ENCODE measurements around the gene SLC16A9. TPM values are rescaled to one million over a fixed set of nuclear protein-coding genes. Genes with fewer than 3 reads are reported as not detected.

The SLC16A9 gene
- total RNA-seq, 1 experiment from 2014 or later = 0.13 TPM

DNA sequence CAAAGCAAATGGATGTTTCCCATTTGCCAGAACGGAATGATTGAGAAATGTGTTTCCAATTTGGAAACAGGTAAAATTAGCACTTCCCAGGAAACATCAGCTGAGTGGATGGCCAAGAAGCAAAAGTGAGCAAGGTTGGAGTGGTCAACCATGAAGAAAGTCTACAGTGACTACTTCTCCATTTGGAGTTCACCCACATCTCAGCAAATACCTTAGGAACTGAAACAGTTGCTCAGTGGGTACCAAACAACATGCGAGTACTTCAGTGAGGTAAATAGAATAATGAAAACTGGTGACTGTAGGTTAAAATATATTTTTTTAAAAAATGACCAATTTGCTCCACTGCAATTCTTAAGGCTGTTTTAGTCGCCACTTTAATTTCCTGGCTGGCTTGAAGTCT lies 57.7 kb downstream of the SLC16A9 start:
- intact Hi-C loops (cut with micrococcal nuclease; ENCODE audit: unreplicated experiment) (no loop called here), in situ Hi-C loops (cut with HindIII; ENCODE audit: low pct_unique_long_range_greater_than_20kb, low sequenced_read_pairs) (no loop called here)
- H3K4me1 ChIP-seq (ENCODE audit: control insufficient read depth, insufficient read depth, low read length) = no peaks in the 10 kb centered on the region
- no peak for ATAC-seq
- ChIA-PET POLR2A (no interaction called here), CTCF (no interaction called here)
- no peaks in the 10 kb centered on the region for H3K36me3 ChIP-seq (ENCODE audit: control insufficient read depth, insufficient read depth, low read length)
- H3K4me3 ChIP-seq (ENCODE audit: low read depth in 2 of 2, low read length in 2 of 2) = no peak overlapping the region
- no peaks in the 10 kb centered on the region for H3K27me3 ChIP-seq (ENCODE audit: control insufficient read depth, insufficient read depth, low read length)
- H3K9me3 ChIP-seq (ENCODE audit: control insufficient read depth, insufficient read depth, low read depth, low read length) = no peaks in the 10 kb centered on the region
- no peak for DNase-seq (ENCODE audit: low read depth, low spot score)
- TF ChIP-seq TCF7L2 (IDR thresholded peaks at IDR 0.05; ENCODE audit: low read depth, low read length) = no peak
- TF ChIP-seq POLR2AphosphoS5 (IDR thresholded peaks at IDR 0.05; ENCODE audit: low read depth, low read length) = no peak
- TF ChIP-seq, protein P1, sequence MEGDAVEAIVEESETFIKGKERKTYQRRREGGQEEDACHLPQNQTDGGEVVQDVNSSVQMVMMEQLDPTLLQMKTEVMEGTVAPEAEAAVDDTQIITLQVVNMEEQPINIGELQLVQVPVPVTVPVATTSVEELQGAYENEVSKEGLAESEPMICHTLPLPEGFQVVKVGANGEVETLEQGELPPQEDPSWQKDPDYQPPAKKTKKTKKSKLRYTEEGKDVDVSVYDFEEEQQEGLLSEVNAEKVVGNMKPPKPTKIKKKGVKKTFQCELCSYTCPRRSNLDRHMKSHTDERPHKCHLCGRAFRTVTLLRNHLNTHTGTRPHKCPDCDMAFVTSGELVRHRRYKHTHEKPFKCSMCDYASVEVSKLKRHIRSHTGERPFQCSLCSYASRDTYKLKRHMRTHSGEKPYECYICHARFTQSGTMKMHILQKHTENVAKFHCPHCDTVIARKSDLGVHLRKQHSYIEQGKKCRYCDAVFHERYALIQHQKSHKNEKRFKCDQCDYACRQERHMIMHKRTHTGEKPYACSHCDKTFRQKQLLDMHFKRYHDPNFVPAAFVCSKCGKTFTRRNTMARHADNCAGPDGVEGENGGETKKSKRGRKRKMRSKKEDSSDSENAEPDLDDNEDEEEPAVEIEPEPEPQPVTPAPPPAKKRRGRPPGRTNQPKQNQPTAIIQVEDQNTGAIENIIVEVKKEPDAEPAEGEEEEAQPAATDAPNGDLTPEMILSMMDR (IDR thresholded peaks at IDR 0.05) = no peak
- TF ChIP-seq REST (IDR thresholded peaks at IDR 0.05; ENCODE audit: insufficient read depth in 1 of 2, low read depth in 2 of 2, low read length in 1 of 2) = no peak
- TF ChIP-seq SIN3A (IDR thresholded peaks at IDR 0.05; ENCODE audit: borderline replicate concordance, insufficient read depth, low read depth, low read length) = no peak
- BruUV-seq (replicated peaks) = no TSS peak
- no peak overlapping the region for H3K27ac ChIP-seq (ENCODE audit: low read length)

GRCh38 chr10:59649606-59650346 lies 59.9 kb downstream of the SLC16A9 start:
- Histone ChIP-seq H3K4me3 (ENCODE audit: low read depth in 2 of 2, low read length in 2 of 2) (no peak overlapping the region), H3K36me3 (ENCODE audit: control insufficient read depth, insufficient read depth, low read length) (no peaks in the 10 kb centered on the region), H3K9me3 (ENCODE audit: control insufficient read depth, insufficient read depth, low read depth, low read length) (peaks cover 7% of the 10 kb centered on the region; the same call in 1 of the 2 replicates), H3K27me3 (ENCODE audit: control insufficient read depth, insufficient read depth, low read length) (no peaks in the 10 kb centered on the region), H3K27ac (ENCODE audit: low read length) (no peak overlapping the region), H3K4me1 (ENCODE audit: control insufficient read depth, insufficient read depth, low read length) (no peaks in the 10 kb centered on the region)
- no TSS peak for BruUV-seq (replicated peaks)
- DNase-seq (ENCODE audit: low read depth, low spot score) = no peak
- in situ Hi-C loops (cut with HindIII; ENCODE audit: low pct_unique_long_range_greater_than_20kb, low sequenced_read_pairs) = no loop called here
- TF ChIP-seq, protein P1 (IDR thresholded peaks at IDR 0.05) = no peak
- TF ChIP-seq POLR2AphosphoS5 (IDR thresholded peaks at IDR 0.05; ENCODE audit: low read depth, low read length) (no peak), TCF7L2 (IDR thresholded peaks at IDR 0.05; ENCODE audit: low read depth, low read length) (no peak), SIN3A (IDR thresholded peaks at IDR 0.05; ENCODE audit: borderline replicate concordance, insufficient read depth, low read depth, low read length) (no peak), REST (IDR thresholded peaks at IDR 0.05; ENCODE audit: insufficient read depth in 1 of 2, low read depth in 2 of 2, low read length in 1 of 2) (no peak)
- intact Hi-C loops (cut with micrococcal nuclease; ENCODE audit: unreplicated experiment) = no loop called here
- ChIA-PET CTCF (no interaction called here), POLR2A (no interaction called here)
- ATAC-seq = no peak

Data from Panc1 (cell line).